ENCODE results near the gene UMODL1.

DNA sequence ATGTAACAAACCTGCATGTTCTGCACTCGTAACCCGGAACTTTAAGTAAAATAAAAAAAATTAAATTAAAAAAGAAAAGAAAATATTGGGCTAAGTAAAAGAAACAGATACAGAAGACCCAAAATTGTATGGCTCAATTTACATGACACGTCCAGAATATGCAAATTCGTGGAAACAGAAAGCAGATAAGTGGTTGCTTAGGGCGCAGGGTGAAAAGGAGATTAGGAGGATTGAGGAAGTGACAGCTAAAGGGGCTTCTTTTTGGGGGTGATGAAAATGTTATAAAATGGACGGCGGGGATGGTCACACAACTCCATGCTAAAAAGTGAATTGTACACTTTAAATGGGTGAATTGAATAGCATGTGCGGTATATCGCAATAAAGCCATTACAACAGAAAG is 33.6 kb upstream of the UMODL1 start:
- TF ChIP-seq, protein P1, sequence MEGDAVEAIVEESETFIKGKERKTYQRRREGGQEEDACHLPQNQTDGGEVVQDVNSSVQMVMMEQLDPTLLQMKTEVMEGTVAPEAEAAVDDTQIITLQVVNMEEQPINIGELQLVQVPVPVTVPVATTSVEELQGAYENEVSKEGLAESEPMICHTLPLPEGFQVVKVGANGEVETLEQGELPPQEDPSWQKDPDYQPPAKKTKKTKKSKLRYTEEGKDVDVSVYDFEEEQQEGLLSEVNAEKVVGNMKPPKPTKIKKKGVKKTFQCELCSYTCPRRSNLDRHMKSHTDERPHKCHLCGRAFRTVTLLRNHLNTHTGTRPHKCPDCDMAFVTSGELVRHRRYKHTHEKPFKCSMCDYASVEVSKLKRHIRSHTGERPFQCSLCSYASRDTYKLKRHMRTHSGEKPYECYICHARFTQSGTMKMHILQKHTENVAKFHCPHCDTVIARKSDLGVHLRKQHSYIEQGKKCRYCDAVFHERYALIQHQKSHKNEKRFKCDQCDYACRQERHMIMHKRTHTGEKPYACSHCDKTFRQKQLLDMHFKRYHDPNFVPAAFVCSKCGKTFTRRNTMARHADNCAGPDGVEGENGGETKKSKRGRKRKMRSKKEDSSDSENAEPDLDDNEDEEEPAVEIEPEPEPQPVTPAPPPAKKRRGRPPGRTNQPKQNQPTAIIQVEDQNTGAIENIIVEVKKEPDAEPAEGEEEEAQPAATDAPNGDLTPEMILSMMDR (IDR thresholded peaks at IDR 0.05; ENCODE audit: extremely low read depth in 1 of 2, insufficient read depth in 1 of 2, low read depth in 1 of 2, low read length in 2 of 2): no peak
- TF ChIP-seq EZH2 (IDR thresholded peaks at IDR 0.05; ENCODE audit: borderline replicate concordance, low read depth, low read length, severe bottlenecking): no peak
- TF ChIP-seq POLR2AphosphoS5 (IDR thresholded peaks at IDR 0.05; ENCODE audit: insufficient read depth, low read depth, low read length): no peak

All from endothelial cell of umbilical vein (primary cell).